GM21526 (cell line): Measurements from ENCODE around the gene ERG28.
"Not testable (repeated sequence)": the region's sequence is repeated elsewhere in the genome, so short reads cannot be mapped to it uniquely, and the experiment has no call there.

ENCODE experiments used
- ATAC-seq: cut with Tn5 transposase; IDR thresholded peaks from one replicate; pipeline ENCODE4 v1.9.1; 2021; ENCODE audit warnings: moderate library complexity; ENCODE audit not compliant: unreplicated experiment, low FRiP score

Gene ERG28

GRCh38 chr14:75660630-75661498, at the start of gene ERG28, which contains the start of gene TTLL5:
Gene ERG28 (minus strand): TSS chr14:75660876. CDS start chr14:75657502, 3,374 bp downstream.
Gene TTLL5 (plus strand): TSS chr14:75661246. CDS start chr14:75663150, 1,904 bp downstream.
- ATAC-seq, result peak; percentile 93

GRCh38 chr14:75709207-75709812, 48.6 kb upstream of the ERG28 start:
- ATAC-seq, result no peak

- no peak for ATAC-seq
Observed at GRCh38 chr14:75705014-75705413, 44.3 kb upstream of the ERG28 start.

GRCh38 chr14:75703467-75703866, 42.8 kb upstream of the ERG28 start:
- no peak for ATAC-seq

GRCh38 chr14:75702616-75703261, 42.1 kb upstream of the ERG28 start:
- no peak for ATAC-seq

- no peak for ATAC-seq
Observed at GRCh38 chr14:75702122-75702521, 41.4 kb upstream of the ERG28 start.

GRCh38 chr14:75700295-75700694, 39.6 kb upstream of the ERG28 start:
- ATAC-seq, result no peak

- no peak for ATAC-seq
Observed at GRCh38 chr14:75699331-75699730, 38.7 kb upstream of the ERG28 start.

- no peak for ATAC-seq
Observed at GRCh38 chr14:75697918-75698317, 37.2 kb upstream of the ERG28 start.

GRCh38 chr14:75697386-75697785, 36.7 kb upstream of the ERG28 start:
- no peak for ATAC-seq

- ATAC-seq, result not testable (repeated sequence)
Observed at GRCh38 chr14:75695025-75695424, 34.3 kb upstream of the ERG28 start.

- no peak for ATAC-seq
Observed at GRCh38 chr14:75690010-75690409, 29.3 kb upstream of the ERG28 start.

- ATAC-seq, result no peak
Observed at GRCh38 chr14:75689012-75689411, 28.3 kb upstream of the ERG28 start.

GRCh38 chr14:75685910-75686309, 25.2 kb upstream of the ERG28 start:
- no peak for ATAC-seq

- ATAC-seq, result no peak
Observed at GRCh38 chr14:75675265-75675960, 14.7 kb upstream of the ERG28 start.

- no peak for ATAC-seq
Observed at GRCh38 chr14:75673345-75674035, 12.8 kb upstream of the ERG28 start.

GRCh38 chr14:75672605-75673192, 12.0 kb upstream of the ERG28 start:
- ATAC-seq, result no peak

GRCh38 chr14:75667099-75667765, 6.6 kb upstream of the ERG28 start:
- ATAC-seq, result no peak

GRCh38 chr14:75662966-75663365, 2.3 kb upstream of the ERG28 start:
- no peak for ATAC-seq
